ENCODE data around the gene HNRNPAB. TPM values are rescaled to one million over a fixed set of nuclear protein-coding genes. Genes with fewer than 3 reads are reported as not detected.

HNRNPAB gene
- total and polyA plus RNA-seq, 2 experiments from 2014 or later: 47.6 to 117 TPM

DNA sequence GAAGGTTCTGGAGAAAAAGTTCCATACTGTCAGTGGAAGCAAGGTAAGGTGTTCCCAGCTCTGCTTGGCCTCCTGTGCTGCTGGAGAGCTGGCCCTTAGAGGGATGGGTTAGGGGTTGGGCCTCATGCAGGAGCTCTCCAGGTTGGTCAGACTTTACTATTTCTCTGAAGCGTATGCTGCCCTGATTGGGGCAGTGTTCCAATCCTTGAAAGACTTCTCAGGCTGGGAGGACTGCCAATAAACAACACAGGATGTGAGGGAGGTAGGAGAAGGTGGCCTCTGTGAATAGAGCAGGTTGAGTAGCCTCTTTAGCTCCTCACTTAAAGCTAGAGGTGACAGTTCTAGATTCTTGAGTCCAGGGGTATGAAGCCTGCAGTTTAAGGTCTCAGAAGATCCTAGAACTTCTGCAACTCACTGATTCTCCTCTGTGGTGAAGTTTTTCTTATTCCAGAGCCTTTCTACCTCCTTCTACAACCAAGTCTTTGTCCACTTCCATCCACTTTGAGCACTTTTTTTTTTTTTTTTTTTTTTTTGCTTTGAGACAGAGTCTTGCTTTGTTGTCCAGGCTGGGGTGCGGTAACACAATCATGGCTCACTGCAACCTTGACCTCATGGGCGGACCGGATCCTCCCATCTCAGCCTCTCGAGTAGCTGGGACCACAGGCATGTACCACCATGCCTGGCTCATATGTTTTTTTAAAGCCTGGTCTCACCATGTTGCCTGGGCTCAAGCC, 3.0 kb downstream of the HNRNPAB start:
- Histone ChIP-seq H3F3A (ENCODE audit: insufficient read depth) (peaks cover 62% of the 10 kb centered on the region), H3K36me3 (ENCODE audit: low read depth) (peaks cover 51% of the 10 kb centered on the region; the same call in 1 of the 2 replicates), H4K20me1 (ENCODE audit: insufficient read depth) (peaks cover 25% of the 10 kb centered on the region), H3K27ac (peak overlapping the region; percentile 28), H2AFZ (no peak overlapping the region), H3K4me1 (ENCODE audit: insufficient read depth) (peaks cover 16% of the 10 kb centered on the region; the same call in 1 of the 2 replicates), H3K9me2 (ENCODE audit: insufficient read depth) (no peaks in the 10 kb centered on the region), H3K9me3 (ENCODE audit: low read depth) (no peaks in the 10 kb centered on the region), H3K79me2 (ENCODE audit: insufficient read depth) (peaks cover 71% of the 10 kb centered on the region), H3K4me3 (peak overlapping the region; percentile 97; the same call in 1 of the 2 replicates), H3K9ac (peak overlapping the region; percentile 95; the same call in 1 of the 2 replicates), H3K4me2 (ENCODE audit: unreplicated experiment) (peak overlapping the region; percentile 90), H3K27me3 (replicated peaks; ENCODE audit: insufficient read depth) (no peaks in the 10 kb centered on the region)
- 78 to 82% methylated on average over 5 of the region's 5 CpGs for WGBS, 2 experiments (ENCODE audit: low coverage in 1 of 2, low lambda C conversion rate in 2 of 2, missing lambda C conversion rate in 2 of 2)
- TF ChIP-seq EZH2phosphoT487 (IDR thresholded peaks at IDR 0.05; ENCODE audit: insufficient read depth, low read depth) (no peak), EZH2 (IDR thresholded peaks at IDR 0.05; ENCODE audit: insufficient read depth, poor library complexity, severe bottlenecking) (no peak)
- in situ Hi-C loops (cut with MboI): no loop called here
- peak; percentile 67 for DNase-seq

DNA sequence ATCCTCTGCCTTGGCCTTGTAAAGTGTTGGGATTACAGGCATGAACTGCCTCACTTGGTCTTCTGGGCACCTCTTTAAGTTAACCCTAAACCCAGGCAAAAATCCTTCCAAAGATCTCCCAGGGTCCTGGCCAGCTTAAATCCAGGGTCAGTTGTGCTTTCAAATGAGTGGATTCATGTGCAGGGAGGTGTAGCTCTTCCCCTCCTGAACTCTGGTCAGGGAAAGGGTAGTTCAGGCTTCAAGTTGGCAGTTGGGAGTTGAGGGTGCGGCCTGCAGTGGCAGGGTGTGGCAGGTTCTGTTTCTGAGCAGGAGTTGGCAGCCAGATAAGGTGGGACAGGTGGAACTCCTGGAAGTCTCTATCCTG, 3.6 kb downstream of the HNRNPAB start:
- DNase-seq: no peak
- Histone ChIP-seq H3K9ac (no peak overlapping the region), H3K4me1 (ENCODE audit: insufficient read depth) (peaks cover 16% of the 10 kb centered on the region; the same call in 1 of the 2 replicates), H3F3A (ENCODE audit: insufficient read depth) (peaks cover 62% of the 10 kb centered on the region), H2AFZ (no peak overlapping the region), H3K4me2 (ENCODE audit: unreplicated experiment) (no peak overlapping the region), H3K4me3 (no peak overlapping the region), H3K27ac (peak overlapping the region; percentile 11; the same call in 1 of the 2 replicates), H4K20me1 (ENCODE audit: insufficient read depth) (peaks cover 25% of the 10 kb centered on the region), H3K36me3 (ENCODE audit: low read depth) (peaks cover 56% of the 10 kb centered on the region; the same call in 1 of the 2 replicates), H3K9me2 (ENCODE audit: insufficient read depth) (no peaks in the 10 kb centered on the region), H3K9me3 (ENCODE audit: low read depth) (no peaks in the 10 kb centered on the region), H3K27me3 (replicated peaks; ENCODE audit: insufficient read depth) (no peaks in the 10 kb centered on the region), H3K79me2 (ENCODE audit: insufficient read depth) (peaks cover 71% of the 10 kb centered on the region)
- WGBS, 2 experiments (ENCODE audit: low coverage in 1 of 2, low lambda C conversion rate in 2 of 2, missing lambda C conversion rate in 2 of 2): 71 to 83% methylated on average over 1 of the region's 1 CpG
- TF ChIP-seq EZH2 (IDR thresholded peaks at IDR 0.05; ENCODE audit: insufficient read depth, poor library complexity, severe bottlenecking) (no peak), EZH2phosphoT487 (IDR thresholded peaks at IDR 0.05; ENCODE audit: insufficient read depth, low read depth) (no peak)
- in situ Hi-C loops (cut with MboI): no loop called here

DNA sequence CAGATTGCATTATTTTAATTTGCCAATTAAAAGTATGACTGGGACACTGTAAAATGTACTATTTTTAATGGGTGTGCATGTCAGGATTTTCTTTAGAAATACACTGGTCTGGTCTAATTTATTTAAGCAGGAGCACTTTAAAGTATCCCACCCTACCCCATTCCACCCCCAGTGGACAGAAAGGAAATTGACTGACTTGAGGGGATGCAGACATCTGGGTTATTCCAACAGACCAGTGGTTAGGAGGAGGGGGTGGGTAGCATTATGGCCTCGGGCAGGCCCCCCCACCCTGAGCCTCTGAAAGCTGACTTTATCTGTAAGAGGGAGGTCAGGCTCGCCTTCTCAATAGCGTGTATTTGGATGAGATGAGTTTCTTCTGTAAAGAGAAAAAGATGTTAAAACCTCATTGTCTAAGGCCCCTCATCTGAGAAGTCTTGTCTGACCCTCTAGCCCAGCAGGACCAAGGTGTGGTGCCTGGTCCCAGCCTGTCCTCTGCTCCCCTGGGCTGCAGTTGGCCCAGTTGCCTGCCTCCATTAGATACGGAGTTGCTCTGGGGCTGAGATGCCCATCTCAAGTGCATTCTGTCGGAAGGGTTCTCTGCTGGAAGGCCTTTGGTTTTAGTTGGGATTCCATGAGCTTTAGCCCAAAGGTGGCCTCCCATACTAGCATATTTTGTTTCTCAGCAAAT, 4.4 kb downstream of the HNRNPAB start:
- Histone ChIP-seq H4K20me1 (ENCODE audit: insufficient read depth) (peaks cover 25% of the 10 kb centered on the region), H3K27ac (0 out of 2 replicates have a peak overlapping the region, but pooled peaks have one; percentile 11), H3K27me3 (replicated peaks; ENCODE audit: insufficient read depth) (no peaks in the 10 kb centered on the region), H3K79me2 (ENCODE audit: insufficient read depth) (peaks cover 73% of the 10 kb centered on the region), H3K4me1 (ENCODE audit: insufficient read depth) (peaks cover 16% of the 10 kb centered on the region; the same call in 1 of the 2 replicates), H3K9me2 (ENCODE audit: insufficient read depth) (no peaks in the 10 kb centered on the region), H3K4me3 (no peak overlapping the region), H2AFZ (no peak overlapping the region), H3K4me2 (ENCODE audit: unreplicated experiment) (no peak overlapping the region), H3K36me3 (ENCODE audit: low read depth) (peaks cover 63% of the 10 kb centered on the region; the same call in 1 of the 2 replicates), H3F3A (ENCODE audit: insufficient read depth) (peaks cover 68% of the 10 kb centered on the region), H3K9ac (no peak overlapping the region), H3K9me3 (ENCODE audit: low read depth) (no peaks in the 10 kb centered on the region)
- in situ Hi-C loops (cut with MboI): no loop called here
- DNase-seq: peak; percentile 39
- WGBS, 2 experiments (ENCODE audit: low coverage in 1 of 2, low lambda C conversion rate in 2 of 2, missing lambda C conversion rate in 2 of 2): 58 to 62% methylated on average over 5 of the region's 5 CpGs
- no peak for TF ChIP-seq EZH2 (IDR thresholded peaks at IDR 0.05; ENCODE audit: insufficient read depth, poor library complexity, severe bottlenecking)
- no peak for TF ChIP-seq EZH2phosphoT487 (IDR thresholded peaks at IDR 0.05; ENCODE audit: insufficient read depth, low read depth)

DNA sequence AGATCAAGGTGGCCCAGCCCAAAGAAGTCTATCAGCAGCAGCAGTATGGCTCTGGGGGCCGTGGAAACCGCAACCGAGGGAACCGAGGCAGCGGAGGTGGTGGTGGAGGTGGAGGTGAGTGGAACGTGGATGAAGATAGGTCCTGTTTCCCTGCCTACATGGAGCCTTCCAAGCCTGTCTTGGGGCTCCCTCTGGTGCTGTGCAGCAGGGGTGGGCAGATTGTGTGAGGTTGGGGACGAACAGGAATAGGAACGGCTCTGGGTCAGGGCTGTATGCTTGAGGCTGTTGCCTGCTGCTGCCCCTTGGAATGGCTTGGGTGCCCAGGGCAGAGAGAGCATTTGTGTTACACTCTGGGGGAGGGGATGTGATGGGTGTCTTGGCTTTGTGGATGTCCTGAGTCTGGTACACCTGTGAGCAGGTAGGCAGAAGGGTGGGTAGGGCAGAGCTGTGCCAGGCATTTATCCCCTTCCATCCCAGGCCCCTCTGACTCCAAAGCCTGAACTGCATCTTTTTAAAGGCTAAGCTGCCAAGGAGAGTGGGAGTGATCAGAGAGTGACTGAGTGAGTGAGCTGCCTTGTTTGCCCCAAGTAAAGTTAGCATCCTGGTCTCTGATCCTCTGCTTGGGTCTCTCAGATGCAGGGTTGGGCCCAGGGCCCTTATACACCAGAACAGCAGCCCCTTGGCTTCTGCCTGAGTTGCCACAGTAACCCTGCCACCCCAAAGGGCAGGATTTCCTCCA, 5.2 kb downstream of the HNRNPAB start:
- H2AFZ ChIP-seq: no peak overlapping the region
- no peak overlapping the region for H3K4me2 ChIP-seq (ENCODE audit: unreplicated experiment)
- peaks cover 75% of the 10 kb centered on the region for H3K79me2 ChIP-seq (ENCODE audit: insufficient read depth)
- no peaks in the 10 kb centered on the region for H3K9me2 ChIP-seq (ENCODE audit: insufficient read depth)
- H3K27ac ChIP-seq: no peak overlapping the region
- H3K27me3 ChIP-seq (replicated peaks; ENCODE audit: insufficient read depth): no peaks in the 10 kb centered on the region
- H3K36me3 ChIP-seq (ENCODE audit: low read depth): peaks cover 63% of the 10 kb centered on the region; the same call in 1 of the 2 replicates
- peaks cover 25% of the 10 kb centered on the region for H4K20me1 ChIP-seq (ENCODE audit: insufficient read depth)
- H3K9ac ChIP-seq: no peak overlapping the region
- in situ Hi-C loops (cut with MboI): no loop called here
- no peak overlapping the region for H3K4me3 ChIP-seq
- no peaks in the 10 kb centered on the region for H3K9me3 ChIP-seq (ENCODE audit: low read depth)
- DNase-seq: no peak
- peaks cover 16% of the 10 kb centered on the region; the same call in 1 of the 2 replicates for H3K4me1 ChIP-seq (ENCODE audit: insufficient read depth)
- peaks cover 68% of the 10 kb centered on the region for H3F3A ChIP-seq (ENCODE audit: insufficient read depth)
- no peak for TF ChIP-seq EZH2phosphoT487 (IDR thresholded peaks at IDR 0.05; ENCODE audit: insufficient read depth, low read depth)
- no peak for TF ChIP-seq EZH2 (IDR thresholded peaks at IDR 0.05; ENCODE audit: insufficient read depth, poor library complexity, severe bottlenecking)
- 88 to 89% methylated on average over 8 of the region's 8 CpGs for WGBS, 2 experiments (ENCODE audit: low coverage in 1 of 2, low lambda C conversion rate in 2 of 2, missing lambda C conversion rate in 2 of 2)
